B cell (primary cell): Measurements from ENCODE around the gene ADSS2. TPM values are rescaled to one million over a fixed set of nuclear protein-coding genes. Genes with fewer than 3 reads are reported as not detected.
"Not testable (repeated sequence)": the region's sequence is repeated elsewhere in the genome, so short reads cannot be mapped to it uniquely, and the experiment has no call there.

Experiments used
- ATAC-seq: fragments of 200-7000 bp; cut with Tn5 transposase; one replicate; pipeline ENCODE4 v1.10.0; 2021; ENCODE audit warnings: low read depth, mild to moderate bottlenecking, moderate number of reproducible peaks, moderate library complexity
- CTCF ChIA-PET: fragments of 350-600 bp; sonication (Branson Sonifier 250); formaldehyde crosslinking; loops from one replicate; lab custom pipeline; 2021; ENCODE audit warnings: antibody characterized with exemption, inconsistent platforms; lab: Charles Lee
- POLR2A ChIA-PET: fragments of 350-600 bp; sonication (Branson Sonifier 250); formaldehyde crosslinking; loops from one replicate; lab custom pipeline; 2021; ENCODE audit warnings: antibody characterized with exemption; lab: Charles Lee
- DNase-seq: peaks from one replicate; pipeline ENCODE4 v3.0.0; 2013
- H2AFZ ChIP-seq: 2 replicates; pipeline ENCODE4 v1.6.1; 2012; ENCODE audit warnings: mild to moderate bottlenecking, low read depth, low read length; ENCODE audit not compliant: insufficient read depth, poor library complexity, severe bottlenecking
- H3K27ac ChIP-seq, 2 donors: 1 replicate in 1 of 2; 2 replicates in 1 of 2; pipeline ENCODE4 v1.5.1; 2012 to 2013; ENCODE audit warnings: low read length in 2 of 2, mild to moderate bottlenecking in 2 of 2, moderate library complexity in 1 of 2
- H3K27me3 ChIP-seq, 4 experiments: fragments of 200-600 bp in 1 of 4; sonication (generic) in 1 of 4; replicated peaks in 1 of 4; 1 replicate in 2 of 4; 2 replicates in 2 of 4; pipeline versions ENCODE4 v1.6.1 to v1.7.0; 2013 to 2016; ENCODE audit warnings: low read length in 3 of 4, mild to moderate bottlenecking in 2 of 4, mixed read lengths in 1 of 4, moderate library complexity in 1 of 4; ENCODE audit not compliant: insufficient read depth in 4 of 4, control insufficient read depth in 3 of 4; ENCODE audit errors: control extremely low read depth in 1 of 4
- H3K36me3 ChIP-seq, 2 experiments: replicated peaks in 1 of 2; 1 replicate in 1 of 2; 2 replicates in 1 of 2; pipeline versions ENCODE4 v1.6.1 to v1.7.1; 2013; ENCODE audit warnings: low read length in 1 of 2; ENCODE audit not compliant: insufficient read depth in 2 of 2, control insufficient read depth in 1 of 2; ENCODE audit errors: control extremely low read depth in 1 of 2, extremely low read depth in 1 of 2
- H3K4me1 ChIP-seq, 2 donors: fragments of 200-600 bp in 1 of 2; sonication (generic) in 1 of 2; 1 replicate in 1 of 2; 2 replicates in 1 of 2; pipeline versions ENCODE4 v1.5.1 to v1.6.1; 2013 to 2017; ENCODE audit warnings: low read length in 2 of 2; ENCODE audit not compliant: control insufficient read depth in 2 of 2, insufficient read depth in 2 of 2
- H3K4me2 ChIP-seq: replicated peaks from 2 replicates; pipeline ENCODE3; 2012; ENCODE audit warnings: mild to moderate bottlenecking, low read depth, low read length; ENCODE audit not compliant: poor library complexity, severe bottlenecking
- H3K4me3 ChIP-seq, 5 experiments: fragments of 200-600 bp in 1 of 5; sonication (generic) in 1 of 5; 1 replicate in 3 of 5; 2 replicates in 2 of 5; pipeline versions ENCODE4 v1.5.1 to v1.7.0; 2011 to 2016; ENCODE audit warnings: low read length in 4 of 5, mild to moderate bottlenecking in 4 of 5, low read depth in 2 of 5, control low read depth in 1 of 5, moderate library complexity in 1 of 5; ENCODE audit not compliant: insufficient read depth in 1 of 5; ENCODE audit errors: control extremely low read depth in 1 of 5, extremely low read depth in 1 of 5
- H3K79me2 ChIP-seq: fragments of 200-600 bp; sonication (generic); one replicate; pipeline ENCODE4 v1.6.0; 2016; ENCODE audit warnings: low read length; ENCODE audit not compliant: control insufficient read depth, insufficient read depth
- H3K9ac ChIP-seq: fragments of 200-600 bp; sonication (generic); 2 replicates; pipeline ENCODE4 v1.6.1; 2017; ENCODE audit warnings: mild to moderate bottlenecking, low read length, moderate library complexity
- H3K9me3 ChIP-seq, 3 donors: one replicate each; pipeline versions ENCODE4 v1.6.1 to v1.7.1; 2013; ENCODE audit warnings: low read length in 2 of 3; ENCODE audit not compliant: control insufficient read depth in 2 of 3, insufficient read depth in 1 of 3; ENCODE audit errors: control extremely low read depth in 1 of 3
- H4K20me1 ChIP-seq: 2 replicates; pipeline ENCODE4 v1.6.0; 2012; ENCODE audit warnings: mild to moderate bottlenecking, low read length; ENCODE audit not compliant: insufficient read depth, control insufficient read depth, poor library complexity, severe bottlenecking
- H3K27ac Mint-ChIP-seq: one replicate; pipeline ENCODE4 v1.8.0; 2021; ENCODE audit warnings: mixed read lengths
- H3K27me3 Mint-ChIP-seq: one replicate; pipeline ENCODE4 v1.8.0; 2021; ENCODE audit warnings: mixed read lengths
- H3K4me1 Mint-ChIP-seq: one replicate; pipeline ENCODE4 v1.8.0; 2021; ENCODE audit warnings: mixed read lengths
- H3K4me3 Mint-ChIP-seq: one replicate; pipeline ENCODE4 v1.8.0; 2021; ENCODE audit warnings: mixed read lengths
- H3K9me3 Mint-ChIP-seq: one replicate; pipeline ENCODE4 v1.8.0; 2022; ENCODE audit warnings: mixed read lengths; ENCODE audit not compliant: insufficient read depth
- CTCF ChIP-seq: fragments of 200-600 bp; IDR thresholded peaks from one replicate; pipeline ENCODE4 v1.8.0; 2022; ENCODE audit warnings: antibody characterized with exemption, mild to moderate bottlenecking
- EZH2 ChIP-seq: IDR thresholded peaks from 2 replicates; pipeline ENCODE4 v1.6.1; 2012; ENCODE audit warnings: borderline replicate concordance, low read depth, mild to moderate bottlenecking, moderate library complexity, low read length; ENCODE audit not compliant: insufficient read depth, poor library complexity, severe bottlenecking
- WGBS: methylation state at CpG from one replicate; pipeline ENCODE4 v1.1.5; 2013; ENCODE audit warnings: missing lambda C conversion rate; ENCODE audit not compliant: insufficient coverage; 5-methylcytosine and 5-hydroxymethylcytosine counted together
- intact Hi-C: fragments of 100-400 bp; cut with micrococcal nuclease; formaldehyde crosslinking; loops from one replicate; pipeline ENCODE4 v1.10.0; 2022
- polyA plus RNA-seq: library from polyadenylated mRNA; depleted of rRNA; stranded (reverse); fragments of >200 nt; gene quantifications from 2 replicates; pipeline ENCODE4 v1.2.3, GENCODE V29; 2012
- total RNA-seq, 2 donors: library from RNA; stranded (reverse); fragments of 120-200 nt in 1 of 2; gene quantifications; 1 replicate in 1 of 2; 2 replicates in 1 of 2; pipeline versions ENCODE4 v1.2.3 to v1.2.4, GENCODE V29; 2013 to 2022

ADSS2 gene
- total and polyA plus RNA-seq, 2 donors (not counting 1 experiment from before 2014, with no cell fraction given): 13.0 to 48.4 TPM

GRCh38 chr1:244494653-244495052 is 42.9 kb upstream of the ADSS2 start:
- H3K4me3 ChIP-seq: no peak overlapping the region
- no peaks in the 10 kb centered on the region for H3K4me1 ChIP-seq
- intact Hi-C loops: no loop called here
- TF ChIP-seq EZH2 (no peak), CTCF (no peak)
- H3K27ac ChIP-seq: no peak overlapping the region
- no peak overlapping the region for H3K27ac Mint-ChIP-seq
- DNase-seq (no peak), ATAC-seq (no peak)
- H2AFZ ChIP-seq: no peak overlapping the region
- H3K4me2 ChIP-seq: no peak overlapping the region
- H3K79me2 ChIP-seq: no peaks in the 10 kb centered on the region
- H3K4me1 Mint-ChIP-seq: no peaks in the 10 kb centered on the region
- H3K4me3 Mint-ChIP-seq: no peak overlapping the region
- ChIA-PET POLR2A (no interaction called here), CTCF (no interaction called here)
- H3K27me3 Mint-ChIP-seq: no peaks in the 10 kb centered on the region
- H3K9ac ChIP-seq: no peak overlapping the region
- H3K9me3 ChIP-seq: no peaks in the 10 kb centered on the region
- H3K27me3 ChIP-seq: no peaks in the 10 kb centered on the region
- H3K36me3 ChIP-seq: no peaks in the 10 kb centered on the region
- H3K9me3 Mint-ChIP-seq: no peaks in the 10 kb centered on the region
- H4K20me1 ChIP-seq: no peaks in the 10 kb centered on the region
- WGBS: no CpG with 5 or more reads among the region's 2 CpGs

DNA sequence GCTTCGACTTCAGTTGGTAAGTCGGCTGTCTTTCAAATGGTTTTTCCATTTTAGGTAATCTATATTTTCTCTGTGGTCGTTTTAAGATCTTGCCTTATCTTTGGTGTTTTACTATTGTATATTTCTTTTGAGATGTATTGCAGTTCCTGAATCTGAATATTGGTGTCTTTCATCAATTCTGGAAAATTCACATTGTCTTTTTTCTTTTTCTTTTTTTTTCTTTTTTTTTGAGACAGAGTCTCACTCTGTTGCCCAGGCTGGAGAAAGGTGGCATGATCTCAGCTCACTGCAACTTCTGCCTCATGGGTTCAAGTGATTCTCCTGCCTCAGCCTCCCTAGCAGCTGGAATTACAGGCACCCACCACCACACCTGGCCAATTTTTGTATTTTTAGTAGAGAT is 33.3 kb upstream of the ADSS2 start:
- H3K4me1 Mint-ChIP-seq, H3K9me3 ChIP-seq, H2AFZ ChIP-seq, H3K27me3 ChIP-seq, H3K4me3 ChIP-seq, POLR2A ChIA-PET, H3K9ac ChIP-seq, H3K4me2 ChIP-seq, H3K36me3 ChIP-seq, H3K9me3 Mint-ChIP-seq, DNase-seq, H3K4me1 ChIP-seq, H3K27ac Mint-ChIP-seq, intact Hi-C loops, H3K79me2 ChIP-seq, ATAC-seq, H4K20me1 ChIP-seq, H3K27me3 Mint-ChIP-seq, H3K27ac ChIP-seq, CTCF ChIA-PET, H3K4me3 Mint-ChIP-seq: not testable (repeated sequence)
- WGBS: no CpG with 5 or more reads among the region's 3 CpGs
